ENCODE results near the gene AURKAIP1.

DNA sequence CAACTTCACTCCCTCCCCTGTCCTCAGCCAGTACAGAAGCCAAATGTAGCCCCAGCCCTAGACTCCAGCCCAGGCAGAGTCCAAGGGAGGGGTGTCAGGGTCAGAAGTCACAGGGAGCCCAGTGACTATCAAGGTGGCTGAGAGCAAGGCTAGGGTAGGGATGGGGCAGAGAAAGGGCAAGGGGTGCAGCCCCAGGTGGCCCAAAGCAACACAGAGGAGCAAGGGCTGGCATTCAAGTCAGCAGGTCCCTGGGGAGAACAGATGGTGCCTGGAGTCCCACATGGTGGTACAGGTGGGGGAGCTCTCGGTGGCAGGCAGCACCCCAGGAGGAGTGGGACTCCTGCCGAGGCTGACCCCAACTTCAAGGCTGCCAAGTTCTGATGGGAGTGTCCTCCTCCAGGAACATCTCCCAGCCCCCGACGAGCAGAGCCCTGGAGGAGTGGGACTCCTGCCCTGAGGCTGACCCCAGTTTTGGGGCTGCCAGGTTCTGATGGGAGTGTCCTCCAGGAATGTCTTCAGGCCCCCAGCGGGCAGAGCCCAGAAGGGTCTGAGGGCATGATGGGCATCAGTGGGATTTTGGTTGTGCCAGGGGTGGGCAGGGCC, 22.1 kb downstream of the AURKAIP1 start:
- TF ChIP-seq, protein P1, sequence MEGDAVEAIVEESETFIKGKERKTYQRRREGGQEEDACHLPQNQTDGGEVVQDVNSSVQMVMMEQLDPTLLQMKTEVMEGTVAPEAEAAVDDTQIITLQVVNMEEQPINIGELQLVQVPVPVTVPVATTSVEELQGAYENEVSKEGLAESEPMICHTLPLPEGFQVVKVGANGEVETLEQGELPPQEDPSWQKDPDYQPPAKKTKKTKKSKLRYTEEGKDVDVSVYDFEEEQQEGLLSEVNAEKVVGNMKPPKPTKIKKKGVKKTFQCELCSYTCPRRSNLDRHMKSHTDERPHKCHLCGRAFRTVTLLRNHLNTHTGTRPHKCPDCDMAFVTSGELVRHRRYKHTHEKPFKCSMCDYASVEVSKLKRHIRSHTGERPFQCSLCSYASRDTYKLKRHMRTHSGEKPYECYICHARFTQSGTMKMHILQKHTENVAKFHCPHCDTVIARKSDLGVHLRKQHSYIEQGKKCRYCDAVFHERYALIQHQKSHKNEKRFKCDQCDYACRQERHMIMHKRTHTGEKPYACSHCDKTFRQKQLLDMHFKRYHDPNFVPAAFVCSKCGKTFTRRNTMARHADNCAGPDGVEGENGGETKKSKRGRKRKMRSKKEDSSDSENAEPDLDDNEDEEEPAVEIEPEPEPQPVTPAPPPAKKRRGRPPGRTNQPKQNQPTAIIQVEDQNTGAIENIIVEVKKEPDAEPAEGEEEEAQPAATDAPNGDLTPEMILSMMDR (IDR thresholded peaks at IDR 0.05): no peak
- no peak for TF ChIP-seq POLR2A (IDR thresholded peaks at IDR 0.05)

Data from esophagus squamous epithelium (tissue), 4 donors.